Tibial artery (tissue), 4 donors: ENCODE results near the gene PRKG1.

ENCODE experiments used
- DNase-seq, 2 donors: peaks; one replicate each; pipeline ENCODE4 v3.0.0-alpha.2; 2019
- H3K27ac ChIP-seq, 2 donors: fragments of 200-600 bp; sonication (generic) in 1 of 2; 1 replicate in 1 of 2; 2 replicates in 1 of 2; pipeline ENCODE4 v1.5.1; 2018 to 2019; ENCODE audit warnings: mild to moderate bottlenecking in 1 of 2
- H3K27me3 ChIP-seq, 2 donors: fragments of 200-600 bp; sonication (generic) in 1 of 2; one replicate each; pipeline versions ENCODE4 v1.5.1 to v1.6.0; 2016 to 2019
- H3K36me3 ChIP-seq, 3 donors: fragments of 200-600 bp; sonication (generic) in 2 of 3; one replicate each; pipeline ENCODE4 v1.5.1; 2016 to 2019; ENCODE audit warnings: mild to moderate bottlenecking in 2 of 3
- H3K4me1 ChIP-seq, 4 donors: fragments of 200-600 bp; sonication (generic) in 2 of 4; 1 replicate in 3 of 4; 2 replicates in 1 of 4; pipeline ENCODE4 v1.5.1; 2016 to 2019
- H3K4me3 ChIP-seq, 2 donors: fragments of 200-600 bp; sonication (generic) in 1 of 2; 1 replicate in 1 of 2; 2 replicates in 1 of 2; pipeline ENCODE4 v1.5.1; 2018 to 2019; ENCODE audit warnings: mild to moderate bottlenecking in 2 of 2
- H3K9me3 ChIP-seq, 3 donors: fragments of 200-600 bp; sonication (generic) in 1 of 3; one replicate each; pipeline ENCODE4 v1.5.1; 2016 to 2019
- CTCF ChIP-seq, 2 experiments: fragments of 200-600 bp in 1 of 2; fragments of 450-650 bp in 1 of 2; IDR thresholded peaks; one replicate each; pipeline ENCODE4 v1.5.1; 2017 to 2019; ENCODE audit warnings: antibody characterized with exemption in 2 of 2, mild to moderate bottlenecking in 1 of 2, moderate library complexity in 1 of 2
- intact Hi-C: fragments of 100-400 bp; cut with DNase I; formaldehyde crosslinking; loops from one replicate; pipeline ENCODE4 v1.15.0; 2023; ENCODE audit warnings: low total_unique reads

The PRKG1 gene

GRCh38 chr10:52213321-52213752 is 1139.0 kb downstream of the PRKG1 start:
- intact Hi-C loops: loop anchor here (10.0 kb wide), 2 partner anchors 1149 to 1219 kb away; no protein-coding TSS in a partner anchor
- Histone ChIP-seq H3K27ac (no peak overlapping the region), H3K27me3 (no peaks in the 10 kb centered on the region), H3K4me3 (no peak overlapping the region), H3K36me3 (no peaks in the 10 kb centered on the region), H3K4me1 (peaks cover 0 to 34% (median 4%) of the 10 kb centered on the region in 4 donors), H3K9me3 (no peaks in the 10 kb centered on the region)
- no peak for DNase-seq
- no peak for TF ChIP-seq CTCF (IDR thresholded peaks at IDR 0.05)

GRCh38 chr10:52215745-52216361 is 1141.6 kb downstream of the PRKG1 start:
- H3K27ac ChIP-seq: peak overlapping the region in 1 of 2 donors; percentile 11
- intact Hi-C loops: loop anchor here (10.0 kb wide), 2 partner anchors 1151 to 1221 kb away; no protein-coding TSS in a partner anchor
- TF ChIP-seq CTCF (IDR thresholded peaks at IDR 0.05): peak; percentile 74 to 85

GRCh38 chr10:52216852-52217251 is 1142.6 kb downstream of the PRKG1 start:
- no peak for TF ChIP-seq CTCF (IDR thresholded peaks at IDR 0.05)
- Histone ChIP-seq H3K9me3 (no peaks in the 10 kb centered on the region), H3K4me3 (no peak overlapping the region), H3K36me3 (no peaks in the 10 kb centered on the region), H3K4me1 (peaks cover 0 to 33% (median 4%) of the 10 kb centered on the region in 4 donors), H3K27me3 (no peaks in the 10 kb centered on the region), H3K27ac (peak overlapping the region in 1 of 2 donors; percentile 47)
- intact Hi-C loops: loop anchor here (10.0 kb wide), 2 partner anchors 1152 to 1222 kb away; no protein-coding TSS in a partner anchor
- DNase-seq: no peak

More at GRCh38 chr10:52215745-52216361, 1141.6 kb downstream of the PRKG1 start:
- H3K27me3 ChIP-seq: no peaks in the 10 kb centered on the region
- DNase-seq: no peak
- H3K4me3 ChIP-seq: no peak overlapping the region
- H3K4me1 ChIP-seq: peaks cover 0 to 34% (median 4%) of the 10 kb centered on the region in 4 donors
- no peaks in the 10 kb centered on the region for H3K36me3 ChIP-seq
- no peaks in the 10 kb centered on the region for H3K9me3 ChIP-seq

- DNase-seq: no peak
- intact Hi-C loops: loop anchor here (10.0 kb wide), 2 partner anchors 1153 to 1223 kb away; no protein-coding TSS in a partner anchor
- Histone ChIP-seq H3K4me1 (peaks cover 0 to 26% (median 1%) of the 10 kb centered on the region in 4 donors), H3K36me3 (no peaks in the 10 kb centered on the region), H3K27me3 (no peaks in the 10 kb centered on the region), H3K9me3 (no peaks in the 10 kb centered on the region), H3K27ac (no peak overlapping the region), H3K4me3 (no peak overlapping the region)
- no peak for TF ChIP-seq CTCF (IDR thresholded peaks at IDR 0.05)
Measured at GRCh38 chr10:52217531-52217930, 1143.2 kb downstream of the PRKG1 start.

- H3K9me3 ChIP-seq: no peaks in the 10 kb centered on the region
- no peaks in the 10 kb centered on the region for H3K27me3 ChIP-seq
- H3K36me3 ChIP-seq: no peaks in the 10 kb centered on the region
- no peak overlapping the region for H3K27ac ChIP-seq
- no peak for TF ChIP-seq CTCF (IDR thresholded peaks at IDR 0.05)
- intact Hi-C loops: no loop called here
- peaks cover 0 to 16% (median 2%) of the 10 kb centered on the region in 4 donors for H3K4me1 ChIP-seq
- no peak for DNase-seq
- no peak overlapping the region for H3K4me3 ChIP-seq
Measured at GRCh38 chr10:52220947-52221346, 1146.7 kb downstream of the PRKG1 start.
